ENCODE results near the gene GPATCH8. TPM values are rescaled to one million over a fixed set of nuclear protein-coding genes. Genes with fewer than 3 reads are reported as not detected.

GPATCH8 gene
- total RNA-seq, 2 donors from 2014 or later = 45.4 to 49.7 TPM

DNA sequence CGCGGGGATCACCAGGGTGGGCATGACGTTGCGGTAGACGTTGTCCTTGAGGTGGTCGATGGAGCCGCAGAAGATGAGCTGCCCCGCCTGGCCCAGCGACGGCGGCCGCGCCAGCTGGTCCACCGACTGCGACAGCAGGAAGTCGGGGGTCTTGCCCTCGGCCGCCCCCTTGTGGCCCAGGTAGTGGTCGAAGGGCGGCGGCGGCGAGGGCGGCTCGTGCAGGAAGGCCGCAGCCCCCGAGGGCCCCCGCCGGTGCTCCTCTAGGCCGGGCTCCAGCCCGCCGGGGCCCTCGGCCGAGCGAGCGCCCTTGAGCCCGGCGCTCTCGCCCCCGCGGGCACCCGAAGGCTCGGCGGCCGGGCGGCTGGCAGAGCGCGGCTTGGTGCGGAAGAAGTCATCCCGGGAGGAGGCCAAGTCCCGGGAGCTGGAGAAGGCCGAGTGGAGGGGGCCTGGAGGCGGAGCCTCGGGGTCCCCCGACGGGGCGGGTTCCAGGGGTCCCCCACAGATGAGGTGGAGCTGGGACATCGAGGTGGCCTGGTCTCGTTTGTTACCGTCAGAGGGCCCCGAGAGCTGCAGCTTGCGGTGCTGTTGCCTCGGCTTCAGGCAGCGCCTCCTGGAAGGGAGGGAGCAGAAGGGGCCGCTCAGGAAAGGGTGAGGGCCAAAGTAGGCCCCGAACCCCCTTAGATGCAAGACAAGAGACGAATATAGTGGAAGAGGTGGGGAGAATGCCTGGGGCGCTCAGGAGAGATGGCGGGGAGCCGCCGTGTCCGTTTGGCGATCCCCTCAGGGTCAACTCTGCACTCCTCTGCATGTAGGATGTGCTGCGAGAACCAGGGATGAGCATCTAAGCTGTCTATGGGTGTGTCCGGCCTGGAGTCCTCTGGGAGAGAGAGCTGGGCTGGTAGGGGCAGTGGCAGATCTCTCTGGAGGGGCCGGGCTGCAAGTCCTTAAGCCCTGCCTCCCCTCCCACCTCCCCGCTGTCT lies 148.3 kb downstream of the GPATCH8 start:
- peak overlapping the region; percentile 66 to 74 for H3K4me3 Mint-ChIP-seq
- H3K4me1 Mint-ChIP-seq (ENCODE audit: low read depth) = no peaks in the 10 kb centered on the region
- H3K27ac Mint-ChIP-seq = no peak overlapping the region
- H3K36me3 Mint-ChIP-seq (ENCODE audit: insufficient read depth in 2 of 2) = peaks cover 0 to 3% of the 10 kb centered on the region in 2 donors
- ATAC-seq (replicated peaks in 1 of 2) (peak; percentile 61 to 63), DNase-seq (peak; percentile 81 to 82)
- H3K9me3 Mint-ChIP-seq = no peaks in the 10 kb centered on the region
- no peaks in the 10 kb centered on the region for H3K27me3 Mint-ChIP-seq (ENCODE audit: low read depth)

DNA sequence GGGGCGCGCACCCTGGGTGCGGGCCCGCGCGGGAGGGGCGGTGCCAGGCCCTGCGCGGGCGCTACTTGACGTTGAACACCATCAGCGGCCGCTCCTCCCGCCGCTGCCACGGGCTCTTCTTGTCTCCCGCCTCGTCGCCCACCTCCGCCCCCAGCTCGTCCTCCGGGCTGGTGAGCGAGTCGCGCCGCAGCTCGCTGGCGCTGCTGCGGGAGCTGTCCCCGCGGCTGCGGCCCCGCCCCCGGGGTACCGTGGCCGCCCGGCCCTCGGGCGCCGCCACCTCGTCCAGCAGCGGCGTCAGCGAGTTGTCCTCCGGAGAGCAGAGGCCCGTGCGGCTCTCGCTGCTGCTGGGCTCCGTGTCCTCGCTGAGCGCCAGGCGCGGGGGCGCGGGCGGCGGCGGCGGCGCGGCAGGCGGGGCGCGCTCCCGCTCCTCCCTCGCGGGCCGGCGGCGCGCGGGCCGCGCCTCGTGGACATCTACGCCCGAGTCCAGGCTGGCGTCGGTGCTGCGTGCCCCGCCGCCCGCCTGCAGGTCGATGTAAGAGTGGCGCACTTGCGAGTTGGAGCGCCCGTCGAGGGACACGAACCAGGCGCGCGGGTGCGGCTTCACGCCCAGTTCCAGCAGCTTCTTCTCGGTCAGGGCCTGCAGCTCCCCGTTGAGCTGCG lies 149.4 kb downstream of the GPATCH8 start:
- H3K27ac Mint-ChIP-seq = no peak overlapping the region
- peaks cover under 1% of the 10 kb centered on the region for H3K4me1 Mint-ChIP-seq (ENCODE audit: low read depth)
- H3K36me3 Mint-ChIP-seq (ENCODE audit: insufficient read depth in 2 of 2) = peaks cover 0 to 3% of the 10 kb centered on the region in 2 donors
- ATAC-seq (replicated peaks in 1 of 2) (peak; percentile 33 to 43), DNase-seq (peak; percentile 34 to 41)
- H3K27me3 Mint-ChIP-seq (ENCODE audit: low read depth) = no peaks in the 10 kb centered on the region
- no peaks in the 10 kb centered on the region for H3K9me3 Mint-ChIP-seq
- peak overlapping the region; percentile 65 to 70 for H3K4me3 Mint-ChIP-seq

DNA sequence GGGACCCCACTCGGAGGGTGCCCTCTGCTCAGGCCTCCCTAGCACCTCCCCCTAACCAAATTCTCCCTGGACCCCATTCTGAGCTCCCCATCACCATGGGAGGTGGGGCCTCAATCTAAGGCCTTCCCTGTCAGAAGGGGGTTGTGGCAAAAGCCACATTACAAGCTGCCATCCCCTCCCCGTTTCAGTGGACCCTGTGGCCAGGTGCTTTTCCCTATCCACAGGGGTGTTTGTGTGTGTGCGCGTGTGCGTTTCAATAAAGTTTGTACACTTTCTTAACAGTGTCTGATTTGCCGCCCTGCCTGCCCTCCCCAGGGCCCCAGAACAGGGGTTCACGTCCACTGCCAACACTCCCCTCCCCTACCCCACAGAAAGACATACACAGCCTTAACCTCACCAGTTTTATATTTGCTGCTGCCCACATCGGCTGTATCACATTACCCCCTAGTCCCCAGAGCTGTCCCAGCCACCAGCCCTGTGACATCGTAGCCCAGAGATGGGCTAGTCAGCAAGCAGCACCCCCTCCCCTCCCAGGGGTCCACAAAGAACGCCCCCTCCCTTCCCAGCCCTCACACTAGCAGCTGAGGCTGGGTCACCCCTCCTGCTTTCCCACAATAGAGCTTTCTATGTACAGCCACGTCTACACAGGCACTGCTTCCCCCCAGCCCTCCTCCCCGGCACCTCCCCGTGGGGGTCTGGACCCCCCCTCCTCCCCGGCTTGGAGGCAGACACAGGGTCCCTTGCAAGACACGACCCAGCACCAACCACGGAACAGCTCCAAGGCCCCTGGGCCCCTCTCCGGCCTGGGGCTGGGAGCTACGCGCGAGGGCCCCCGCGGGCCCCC lies 150.2 kb downstream of the GPATCH8 start:
- ATAC-seq (replicated peaks in 1 of 2) = no peak
- H3K9me3 Mint-ChIP-seq = no peaks in the 10 kb centered on the region
- H3K27ac Mint-ChIP-seq = no peak overlapping the region
- H3K4me1 Mint-ChIP-seq (ENCODE audit: low read depth) = peaks cover 8% of the 10 kb centered on the region
- peak overlapping the region; percentile 39 to 64 for H3K4me3 Mint-ChIP-seq
- H3K27me3 Mint-ChIP-seq (ENCODE audit: low read depth) = no peaks in the 10 kb centered on the region
- peaks cover 0 to 3% of the 10 kb centered on the region in 2 donors for H3K36me3 Mint-ChIP-seq (ENCODE audit: insufficient read depth in 2 of 2)
- DNase-seq = no peak

DNA sequence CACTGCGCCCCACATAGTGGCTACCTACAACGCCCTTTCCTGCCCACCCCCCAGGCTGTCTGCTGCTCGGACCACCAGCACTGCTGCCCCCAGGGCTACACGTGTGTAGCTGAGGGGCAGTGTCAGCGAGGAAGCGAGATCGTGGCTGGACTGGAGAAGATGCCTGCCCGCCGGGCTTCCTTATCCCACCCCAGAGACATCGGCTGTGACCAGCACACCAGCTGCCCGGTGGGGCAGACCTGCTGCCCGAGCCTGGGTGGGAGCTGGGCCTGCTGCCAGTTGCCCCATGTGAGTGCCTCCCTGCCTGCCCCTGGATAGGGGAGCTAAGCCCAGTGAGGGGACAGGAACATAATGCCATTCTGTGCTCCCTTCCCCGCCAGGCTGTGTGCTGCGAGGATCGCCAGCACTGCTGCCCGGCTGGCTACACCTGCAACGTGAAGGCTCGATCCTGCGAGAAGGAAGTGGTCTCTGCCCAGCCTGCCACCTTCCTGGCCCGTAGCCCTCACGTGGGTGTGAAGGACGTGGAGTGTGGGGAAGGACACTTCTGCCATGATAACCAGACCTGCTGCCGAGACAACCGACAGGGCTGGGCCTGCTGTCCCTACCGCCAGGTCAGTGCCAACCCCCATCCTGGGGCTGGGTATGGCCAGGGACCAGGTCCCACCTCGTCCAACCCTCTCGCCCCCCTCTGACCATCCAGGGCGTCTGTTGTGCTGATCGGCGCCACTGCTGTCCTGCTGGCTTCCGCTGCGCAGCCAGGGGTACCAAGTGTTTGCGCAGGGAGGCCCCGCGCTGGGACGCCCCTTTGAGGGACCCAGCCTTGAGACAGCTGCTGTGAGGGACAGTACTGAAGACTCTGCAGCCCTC lies 151.0 kb downstream of the GPATCH8 start:
- Mint-ChIP-seq H3K27me3 (ENCODE audit: low read depth) (no peaks in the 10 kb centered on the region), H3K36me3 (ENCODE audit: insufficient read depth in 2 of 2) (peaks cover 0 to 3% of the 10 kb centered on the region in 2 donors), H3K27ac (no peak overlapping the region), H3K4me1 (ENCODE audit: low read depth) (peaks cover 8% of the 10 kb centered on the region), H3K9me3 (no peaks in the 10 kb centered on the region), H3K4me3 (peak overlapping the region in 1 of 2 donors; percentile 64)
- no peak for ATAC-seq (replicated peaks in 1 of 2)
- DNase-seq = no peak

DNA sequence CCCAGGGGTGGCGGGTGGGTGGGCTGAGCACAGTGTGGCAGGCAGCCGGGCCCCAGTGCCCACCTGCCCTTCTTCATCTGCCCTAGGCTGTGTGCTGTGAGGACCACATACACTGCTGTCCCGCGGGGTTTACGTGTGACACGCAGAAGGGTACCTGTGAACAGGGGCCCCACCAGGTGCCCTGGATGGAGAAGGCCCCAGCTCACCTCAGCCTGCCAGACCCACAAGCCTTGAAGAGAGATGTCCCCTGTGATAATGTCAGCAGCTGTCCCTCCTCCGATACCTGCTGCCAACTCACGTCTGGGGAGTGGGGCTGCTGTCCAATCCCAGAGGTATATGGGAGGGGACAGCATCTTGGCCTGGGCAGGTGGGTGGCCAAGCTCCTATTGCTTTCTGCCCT lies 151.7 kb downstream of the GPATCH8 start:
- Mint-ChIP-seq H3K36me3 (ENCODE audit: insufficient read depth in 2 of 2) (peaks cover 0 to 3% of the 10 kb centered on the region in 2 donors), H3K9me3 (no peaks in the 10 kb centered on the region), H3K4me3 (no peak overlapping the region), H3K27ac (no peak overlapping the region), H3K27me3 (ENCODE audit: low read depth) (no peaks in the 10 kb centered on the region), H3K4me1 (ENCODE audit: low read depth) (peaks cover 8% of the 10 kb centered on the region)
- DNase-seq (no peak), ATAC-seq (replicated peaks in 1 of 2) (no peak)

DNA sequence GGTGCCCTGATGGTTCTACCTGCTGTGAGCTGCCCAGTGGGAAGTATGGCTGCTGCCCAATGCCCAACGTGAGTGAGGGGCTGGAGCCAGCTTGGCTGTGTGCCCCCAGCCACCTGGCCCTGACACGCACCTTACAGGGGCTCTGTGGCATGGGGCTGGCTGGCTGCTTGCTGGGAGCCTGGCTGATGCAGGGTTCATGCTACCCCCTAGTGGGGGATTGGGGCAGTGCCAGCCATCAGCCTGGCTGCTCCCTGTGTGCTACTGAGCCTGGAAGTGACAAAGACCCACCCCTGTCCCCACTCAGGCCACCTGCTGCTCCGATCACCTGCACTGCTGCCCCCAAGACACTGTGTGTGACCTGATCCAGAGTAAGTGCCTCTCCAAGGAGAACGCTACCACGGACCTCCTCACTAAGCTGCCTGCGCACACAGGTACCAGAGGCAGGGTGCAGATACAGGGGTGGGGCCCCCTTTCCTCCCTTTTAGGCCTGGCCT lies 152.4 kb downstream of the GPATCH8 start:
- no peak overlapping the region for H3K27ac Mint-ChIP-seq
- ATAC-seq (replicated peaks in 1 of 2) = peak; percentile 69 to 72
- H3K4me1 Mint-ChIP-seq (ENCODE audit: low read depth) = peaks cover 14% of the 10 kb centered on the region
- H3K9me3 Mint-ChIP-seq = no peaks in the 10 kb centered on the region
- peaks cover 0 to 3% of the 10 kb centered on the region in 2 donors for H3K36me3 Mint-ChIP-seq (ENCODE audit: insufficient read depth in 2 of 2)
- DNase-seq = peak; percentile 78 to 82
- no peak overlapping the region for H3K4me3 Mint-ChIP-seq
- no peaks in the 10 kb centered on the region for H3K27me3 Mint-ChIP-seq (ENCODE audit: low read depth)

DNA sequence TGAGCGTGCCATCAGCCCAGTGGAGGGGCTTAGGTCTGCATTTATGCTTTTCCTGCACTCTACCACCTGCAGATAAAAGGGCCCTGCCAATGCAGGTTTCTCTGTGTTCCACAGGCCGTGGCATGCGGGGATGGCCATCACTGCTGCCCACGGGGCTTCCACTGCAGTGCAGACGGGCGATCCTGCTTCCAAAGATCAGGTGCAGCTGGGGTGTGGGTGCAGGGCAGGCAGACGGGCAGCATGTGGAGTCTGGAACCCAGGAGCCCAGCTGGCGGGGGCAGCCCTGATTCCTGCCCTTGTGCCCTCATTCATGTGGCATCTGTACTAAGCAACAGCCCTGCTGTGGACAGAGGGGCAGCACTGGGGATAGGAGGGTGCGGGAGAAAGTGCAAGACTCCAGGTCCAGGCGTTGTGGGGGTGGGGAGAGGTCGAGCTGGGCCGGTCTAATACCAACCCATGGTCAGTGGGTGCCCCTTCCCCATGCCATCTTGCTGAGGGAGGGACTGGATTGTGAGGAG lies 153.6 kb downstream of the GPATCH8 start:
- H3K36me3 Mint-ChIP-seq (ENCODE audit: insufficient read depth in 2 of 2) = peaks cover 0 to 3% of the 10 kb centered on the region in 2 donors
- H3K4me1 Mint-ChIP-seq (ENCODE audit: low read depth) = peaks cover 23% of the 10 kb centered on the region
- H3K4me3 Mint-ChIP-seq = no peak overlapping the region
- H3K27ac Mint-ChIP-seq = no peak overlapping the region
- H3K9me3 Mint-ChIP-seq = no peaks in the 10 kb centered on the region
- no peak for ATAC-seq (replicated peaks in 1 of 2)
- DNase-seq = no peak
- H3K27me3 Mint-ChIP-seq (ENCODE audit: low read depth) = no peaks in the 10 kb centered on the region

DNA sequence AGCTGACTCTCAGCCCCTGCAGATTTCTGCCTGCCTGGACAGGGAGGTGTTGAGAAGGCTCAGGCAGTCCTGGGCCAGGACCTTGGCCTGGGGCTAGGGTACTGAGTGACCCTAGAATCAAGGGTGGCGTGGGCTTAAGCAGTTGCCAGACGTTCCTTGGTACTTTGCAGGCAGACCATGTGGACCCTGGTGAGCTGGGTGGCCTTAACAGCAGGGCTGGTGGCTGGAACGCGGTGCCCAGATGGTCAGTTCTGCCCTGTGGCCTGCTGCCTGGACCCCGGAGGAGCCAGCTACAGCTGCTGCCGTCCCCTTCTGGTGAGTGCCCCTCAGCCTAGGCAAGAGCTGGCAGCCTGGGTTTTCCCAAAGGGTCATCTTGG lies 154.2 kb downstream of the GPATCH8 start:
- Mint-ChIP-seq H3K9me3 (no peaks in the 10 kb centered on the region), H3K36me3 (ENCODE audit: insufficient read depth in 2 of 2) (peaks cover 0 to 3% of the 10 kb centered on the region in 2 donors), H3K4me1 (ENCODE audit: low read depth) (peaks cover 29% of the 10 kb centered on the region), H3K27ac (no peak overlapping the region), H3K27me3 (ENCODE audit: low read depth) (no peaks in the 10 kb centered on the region), H3K4me3 (no peak overlapping the region)
- DNase-seq = no peak
- no peak for ATAC-seq (replicated peaks in 1 of 2)

DNA sequence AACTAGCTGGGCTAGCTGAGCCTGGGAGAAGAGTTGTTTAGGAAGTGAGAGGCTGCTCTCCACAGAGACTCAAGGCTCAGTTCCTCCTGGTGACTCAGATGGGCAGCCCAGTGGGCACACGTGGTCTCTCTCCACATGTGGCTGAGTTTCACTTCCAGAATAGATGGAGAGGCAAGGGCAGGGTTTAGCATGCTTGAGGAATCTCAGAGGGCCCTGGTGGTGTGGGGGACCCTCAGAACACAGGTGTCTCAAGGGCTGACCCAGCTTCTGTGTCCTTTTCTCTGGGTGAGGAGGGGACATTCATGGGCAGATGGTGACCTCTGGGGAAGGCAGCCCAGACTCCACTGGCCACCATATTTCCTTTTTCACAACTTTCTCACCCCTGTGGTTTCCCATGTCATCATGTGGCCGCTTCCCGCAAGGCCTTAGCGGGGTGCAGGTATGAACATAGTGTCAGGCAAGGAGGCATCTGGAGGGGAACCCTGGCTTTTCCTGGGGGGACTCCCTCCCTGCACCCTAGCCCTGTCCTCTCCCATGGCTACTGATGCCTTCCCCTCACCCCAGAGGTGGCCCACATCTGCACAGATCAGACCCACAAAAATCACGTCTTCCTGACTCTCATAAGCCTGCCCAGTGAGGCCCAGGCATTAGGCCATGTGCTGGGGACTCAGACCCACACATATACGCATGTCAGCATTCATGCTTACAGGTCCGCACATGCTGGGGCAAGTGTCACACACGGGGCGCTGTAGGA lies 154.8 kb downstream of the GPATCH8 start:
- Mint-ChIP-seq H3K4me3 (no peak overlapping the region), H3K4me1 (ENCODE audit: low read depth) (peaks cover 30% of the 10 kb centered on the region), H3K27ac (no peak overlapping the region), H3K27me3 (ENCODE audit: low read depth) (no peaks in the 10 kb centered on the region), H3K36me3 (ENCODE audit: insufficient read depth in 2 of 2) (peaks cover 0 to 3% of the 10 kb centered on the region in 2 donors), H3K9me3 (no peaks in the 10 kb centered on the region)
- ATAC-seq (replicated peaks in 1 of 2) (no peak), DNase-seq (no peak)

All from activated T-cell treated with anti-CD3 and anti-CD28 coated beads, Interleukin-2, amount 50 U/mL, for 72 hours (primary cell).